IPS-NIHi11 (cell line): Measurements from ENCODE around the gene KCNC1.
A peak's percentile ranks its signal among the peaks of the same experiment; 100 is the strongest.

Experiments
- DNase-seq: peaks from one replicate; pipeline ENCODE4 v3.0.0; 2012; ENCODE audit warnings: mixed read lengths, low spot score

Gene KCNC1

GRCh38 chr11:17793642-17794170 is 59.1 kb downstream of the KCNC1 start:
- no peak for DNase-seq

- DNase-seq: no peak
Measured at GRCh38 chr11:17794981-17795380, 60.4 kb downstream of the KCNC1 start.

- no peak for DNase-seq
Measured at GRCh38 chr11:17796154-17796553, 61.6 kb downstream of the KCNC1 start.

- no peak for DNase-seq
Measured at GRCh38 chr11:17798253-17798652, 63.7 kb downstream of the KCNC1 start.

GRCh38 chr11:17798716-17799115 is 64.1 kb downstream of the KCNC1 start:
- no peak for DNase-seq

- DNase-seq: no peak
Measured at GRCh38 chr11:17799147-17799546, 64.6 kb downstream of the KCNC1 start.

- DNase-seq: peak; percentile 58
Measured at GRCh38 chr11:17801166-17801565, 66.6 kb downstream of the KCNC1 start.

GRCh38 chr11:17802491-17802890 is 67.9 kb downstream of the KCNC1 start:
- no peak for DNase-seq

GRCh38 chr11:17803754-17804334 is 69.3 kb downstream of the KCNC1 start:
- no peak for DNase-seq

- DNase-seq: no peak
Measured at GRCh38 chr11:17805043-17805442, 70.5 kb downstream of the KCNC1 start.

GRCh38 chr11:17805873-17806272 is 71.3 kb downstream of the KCNC1 start:
- no peak for DNase-seq

GRCh38 chr11:17807034-17807433 is 72.5 kb downstream of the KCNC1 start:
- no peak for DNase-seq

- DNase-seq: no peak
Measured at GRCh38 chr11:17810041-17810440, 75.5 kb downstream of the KCNC1 start.

- DNase-seq: no peak
Measured at GRCh38 chr11:17810746-17811145, 76.2 kb downstream of the KCNC1 start.

GRCh38 chr11:17811352-17811751 is 76.8 kb downstream of the KCNC1 start:
- no peak for DNase-seq

GRCh38 chr11:17812091-17812864 is 77.7 kb downstream of the KCNC1 start:
- no peak for DNase-seq

GRCh38 chr11:17812865-17813187 is 78.2 kb downstream of the KCNC1 start:
- no peak for DNase-seq

- DNase-seq: peak; percentile 23
Measured at GRCh38 chr11:17813391-17814059, 78.9 kb downstream of the KCNC1 start.

- no peak for DNase-seq
Measured at GRCh38 chr11:17814546-17814945, 80.0 kb downstream of the KCNC1 start.

- DNase-seq: no peak
Measured at GRCh38 chr11:17816232-17816931, 81.8 kb downstream of the KCNC1 start.

GRCh38 chr11:17821648-17822400 is 87.2 kb downstream of the KCNC1 start:
- no peak for DNase-seq

- DNase-seq: no peak
Measured at GRCh38 chr11:17822401-17822781, 87.8 kb downstream of the KCNC1 start.
